NT2/D1 (cell line): ENCODE measurements around the gene ITFG1.

Experiments used
- SUZ12 ChIP-seq: IDR thresholded peaks from 2 replicates; pipeline ENCODE4 v1.6.1; 2011; ENCODE audit not compliant: insufficient read length, insufficient read depth; ENCODE audit errors: extremely low read depth
- ZNF274 ChIP-seq: IDR thresholded peaks from 2 replicates; pipeline ENCODE4 v1.6.1; 2011; ENCODE audit warnings: mild to moderate bottlenecking, low read depth, low read length

- TF ChIP-seq ZNF274 = no peak
- TF ChIP-seq SUZ12 = no peak
Observed at GRCh38 chr16:47299587-47299986, 161.3 kb downstream of the ITFG1 start.
